Heart right ventricle (tissue), 16 donors: ENCODE measurements around the gene CCDC85A. TPM values are rescaled to one million over a fixed set of nuclear protein-coding genes. Genes with fewer than 3 reads are reported as not detected.

Experiments used
- ATAC-seq, 8 donors: fragments of 200-7000 bp; cut with Tn5 transposase; one replicate each; pipeline ENCODE4 v1.9.1; 2020; ENCODE audit warnings: mild to moderate bottlenecking in 8 of 8, moderate library complexity in 8 of 8, moderate number of reproducible peaks in 1 of 8
- DNase-seq, 2 donors: peaks; one replicate each; pipeline ENCODE4 v3.0.0-alpha.2; 2020
- H3K27ac ChIP-seq, 10 donors: fragments of 200-600 bp; sonication (generic) in 2 of 10; one replicate each; pipeline versions ENCODE4 v1.5.0 to v1.8.0; 2020 to 2022; ENCODE audit warnings: mild to moderate bottlenecking in 3 of 10
- H3K27me3 ChIP-seq, 7 donors: fragments of 200-600 bp; one replicate each; pipeline ENCODE4 v1.8.0; 2021 to 2022; ENCODE audit warnings: mild to moderate bottlenecking in 2 of 7
- H3K36me3 ChIP-seq, 9 donors: fragments of 200-600 bp; sonication (generic) in 1 of 9; one replicate each; pipeline versions ENCODE4 v1.5.0 to v1.8.0; 2020 to 2022; ENCODE audit warnings: mild to moderate bottlenecking in 2 of 9
- H3K4me1 ChIP-seq, 9 donors: fragments of 200-600 bp; sonication (generic) in 1 of 9; one replicate each; pipeline versions ENCODE4 v1.5.0 to v1.8.0; 2020 to 2022; ENCODE audit warnings: mild to moderate bottlenecking in 4 of 9
- H3K4me3 ChIP-seq, 10 donors: fragments of 200-600 bp; sonication (generic) in 2 of 10; one replicate each; pipeline versions ENCODE4 v1.5.0 to v1.8.0; 2020 to 2022; ENCODE audit warnings: mild to moderate bottlenecking in 7 of 10, moderate library complexity in 2 of 10
- H3K9me3 ChIP-seq, 11 donors: fragments of 200-600 bp in 10 of 11; sonication (generic) in 2 of 11; one replicate each; pipeline versions ENCODE4 v1.5.0 to v1.8.0; 2013 to 2022; ENCODE audit warnings: mild to moderate bottlenecking in 2 of 11, control low read depth in 1 of 11, moderate library complexity in 1 of 11
- CTCF ChIP-seq, 9 donors: fragments of 200-600 bp; sonication (generic) in 2 of 9; IDR thresholded peaks; one replicate each; pipeline versions ENCODE4 v1.5.0 to v1.8.0; 2021 to 2022; ENCODE audit warnings: antibody characterized with exemption in 9 of 9, mild to moderate bottlenecking in 5 of 9, moderate library complexity in 1 of 9
- WGBS, 2 donors: extraction: QIAGEN DNeasy Blood & Tissue Kit; methylation state at CpG; one replicate each; pipeline ENCODE4 v1.1.7; 2013; ENCODE audit warnings: inconsistent platforms in 1 of 2; 5-methylcytosine and 5-hydroxymethylcytosine counted together
- intact Hi-C, 10 donors: fragments of 100-400 bp; cut with DNase I; formaldehyde crosslinking; loops; one replicate each; pipeline versions ENCODE4 v1.11.1 to v1.14.2; 2022
- polyA plus RNA-seq, 2 donors: library from polyadenylated mRNA; stranded (reverse); fragments of 200-250 nt; gene quantifications; one replicate each; pipeline ENCODE4 v1.2.3, GENCODE V29; 2013
- total RNA-seq, 10 donors: library from RNA; stranded (reverse); fragmentation: NEBNext Ultra II Directional in 3 of 10; extraction: Animal tissue kit (Norgen Biotek cat#: 25700) in 3 of 10; gene quantifications; one replicate each; pipeline versions ENCODE4 v1.2.1 to v1.2.4, GENCODE V29; 2021 to 2023
- donor health status: Arrhythmogenic right ventricular cardiomyopathy.
- donor health status: ischemic (EF 13 %, LVEDD 7.1; RV severe dilation, severe dysfunction).
- donor health status: healthy with polysubstance abuse.
- donor health status: DM: no; HTN: yes; CAD: no.
- donor health status: DM: no; HTN: no; CAD: no.
- donor health status: ischemic (EF 25% LVEDD 6.9; RV normal size, moderate dysfunction).
- donor health status: ischemic (EF 25% LVEDD 5.7; RV mildly dilated, moderate dysfunction).
- donor health status: healthy.
- donor health status: DM: yes; HTN: yes; CAD: no.
- donor health status: Ischemic cardiomyopathy.
- donor health status: ischemic (EF 35%, LVEDD 5.7; RV mildly dilated, moderate dysfunction).
- donor health status: nonischemic (EF 11% LVEDD 7.7; RV severe dilation, severe dysfunction).
- donor health status: DM: yes; HTN: yes; CAD: no.
- donor health status: PGD.
- donor health status: ischemic (EF 29% LVEDD 5.4; RV normal size, mild dysfunction).
- donor health status: nonischemic (EF 23%, LVEDD 6.1; RV moderate dilation, normal function).

CCDC85A gene
- total and polyA plus RNA-seq, 12 donors: 1.5 to 8.5 (median 3.5) TPM

- H3K27me3 ChIP-seq: no peaks in the 10 kb centered on the region
- H3K27ac ChIP-seq: no peak overlapping the region
- intact Hi-C loops: no loop called here
- H3K36me3 ChIP-seq: no peaks in the 10 kb centered on the region
- TF ChIP-seq CTCF (IDR thresholded peaks at IDR 0.05): no peak
- 62 to 79% methylated on average over 2 of the region's 2 CpGs for WGBS, 2 donors
- H3K4me1 ChIP-seq: no peaks in the 10 kb centered on the region
- no peak for DNase-seq
- H3K9me3 ChIP-seq: no peaks in the 10 kb centered on the region
- ATAC-seq: no peak
- H3K4me3 ChIP-seq: no peak overlapping the region
Measured at GRCh38 chr2:56380861-56381260, 197.1 kb downstream of the CCDC85A start.

- ATAC-seq: no peak
- H3K4me1 ChIP-seq: no peaks in the 10 kb centered on the region
- H3K27me3 ChIP-seq: no peaks in the 10 kb centered on the region
- intact Hi-C loops: no loop called here
- H3K4me3 ChIP-seq: no peak overlapping the region
- WGBS, 2 donors: 0 to 15% methylated on average over 1 of the region's 1 CpG
- no peak for DNase-seq
- H3K36me3 ChIP-seq: no peaks in the 10 kb centered on the region
- TF ChIP-seq CTCF (IDR thresholded peaks at IDR 0.05): no peak
- no peak overlapping the region for H3K27ac ChIP-seq
- H3K9me3 ChIP-seq: no peaks in the 10 kb centered on the region
Measured at GRCh38 chr2:56382466-56382865, 198.7 kb downstream of the CCDC85A start.

- intact Hi-C loops: no loop called here
Measured at GRCh38 chr2:56386657-56387056, 202.9 kb downstream of the CCDC85A start.

GRCh38 chr2:56390644-56391043, 206.9 kb downstream of the CCDC85A start:
- DNase-seq (no peak), ATAC-seq (no peak)
- no peaks in the 10 kb centered on the region for H3K27me3 ChIP-seq
- no peaks in the 10 kb centered on the region for H3K4me1 ChIP-seq
- H3K27ac ChIP-seq: no peak overlapping the region
- intact Hi-C loops: no loop called here
- H3K9me3 ChIP-seq: no peaks in the 10 kb centered on the region
- no peak for TF ChIP-seq CTCF (IDR thresholded peaks at IDR 0.05)
- H3K36me3 ChIP-seq: no peaks in the 10 kb centered on the region
- 69 to 78% methylated on average over 2 of the region's 2 CpGs for WGBS, 2 donors
- H3K4me3 ChIP-seq: no peak overlapping the region

More at GRCh38 chr2:56386657-56387056, 202.9 kb downstream of the CCDC85A start:
- no peaks in the 10 kb centered on the region for H3K4me1 ChIP-seq
- ATAC-seq (no peak), DNase-seq (no peak)
- WGBS, 2 donors: 81 to 90% methylated on average over 1 of the region's 1 CpG
- H3K27me3 ChIP-seq: no peaks in the 10 kb centered on the region
- H3K9me3 ChIP-seq: no peaks in the 10 kb centered on the region
- H3K4me3 ChIP-seq: no peak overlapping the region
- H3K36me3 ChIP-seq: no peaks in the 10 kb centered on the region
- no peak for TF ChIP-seq CTCF (IDR thresholded peaks at IDR 0.05)
- no peak overlapping the region for H3K27ac ChIP-seq
